DOHH2 (cell line): ENCODE measurements around the gene STIP1.

ENCODE experiments used
- H3F3A ChIP-seq: fragments of 200-600 bp; sonication (generic), shearing (Covaris generic); 2 replicates; pipeline ENCODE4 v1.6.0; 2016; ENCODE audit warnings: antibody characterized with exemption, mild to moderate bottlenecking; ENCODE audit not compliant: control insufficient read depth, insufficient read depth
- H3K27ac ChIP-seq: fragments of 200-600 bp; sonication (generic); 2 replicates; pipeline ENCODE4 v1.5.1; 2014; ENCODE audit warnings: low read depth, mild to moderate bottlenecking, low read length, moderate library complexity
- H3K27me3 ChIP-seq: fragments of 200-600 bp; sonication (generic); 2 replicates; pipeline ENCODE4 v1.6.1; 2014; ENCODE audit warnings: mild to moderate bottlenecking, low read length, mixed read lengths; ENCODE audit not compliant: control insufficient read depth
- H3K36me3 ChIP-seq: fragments of 200-600 bp; sonication (generic); 2 replicates; pipeline ENCODE4 v1.6.1; 2014; ENCODE audit warnings: mild to moderate bottlenecking, low read length, moderate library complexity, mixed read lengths; ENCODE audit not compliant: control insufficient read depth
- H3K4me1 ChIP-seq: fragments of 200-600 bp; sonication (generic); 2 replicates; pipeline ENCODE4 v1.6.1; 2014; ENCODE audit warnings: mild to moderate bottlenecking, low read length, mixed read lengths; ENCODE audit not compliant: control insufficient read depth
- H3K4me2 ChIP-seq: fragments of 200-600 bp; sonication (generic); 2 replicates; pipeline ENCODE4 v1.6.0; 2014; ENCODE audit warnings: mild to moderate bottlenecking, low read length, moderate library complexity
- H3K4me3 ChIP-seq: fragments of 200-600 bp; sonication (generic); 2 replicates; pipeline ENCODE4 v1.5.1; 2014; ENCODE audit warnings: mild to moderate bottlenecking, low read length, mixed read lengths
- H3K79me2 ChIP-seq: fragments of 200-600 bp; sonication (generic); 2 replicates; pipeline ENCODE4 v1.6.1; 2014; ENCODE audit warnings: mild to moderate bottlenecking, low read length, mixed read lengths; ENCODE audit not compliant: control insufficient read depth
- H3K9me2 ChIP-seq: fragments of 200-600 bp; sonication (generic); replicated peaks from 2 replicates; pipeline ENCODE4 v1.6.1; 2014; ENCODE audit warnings: mild to moderate bottlenecking, low read length, mixed read lengths; ENCODE audit not compliant: control insufficient read depth
- H3K9me3 ChIP-seq: fragments of 200-600 bp; sonication (generic); 2 replicates; pipeline ENCODE4 v1.6.1; 2014; ENCODE audit warnings: antibody characterized with exemption, low read length, mixed read lengths; ENCODE audit not compliant: control insufficient read depth, insufficient read depth
- H4K20me1 ChIP-seq: fragments of 200-600 bp; sonication (generic); 2 replicates; pipeline ENCODE4 v1.6.0; 2014; ENCODE audit warnings: low read depth, mild to moderate bottlenecking, antibody characterized with exemption, low read length, moderate library complexity; ENCODE audit not compliant: control insufficient read depth, insufficient read depth
- CTCF ChIP-seq: fragments of 200-600 bp; sonication (generic); IDR thresholded peaks from one replicate; pipeline ENCODE4 v1.5.1; 2014; ENCODE audit warnings: antibody characterized with exemption, mild to moderate bottlenecking, low read depth, low read length; ENCODE audit not compliant: poor library complexity, severe bottlenecking
- EZH2phosphoT487 ChIP-seq: fragments of 200-600 bp; sonication (generic); IDR thresholded peaks from 2 replicates; pipeline ENCODE4 v1.6.1; 2017; ENCODE audit warnings: borderline replicate concordance, mild to moderate bottlenecking, antibody characterized with exemption, low read length, moderate library complexity, mixed read lengths

The STIP1 gene

GRCh38 chr11:64253481-64253880 lies 67.5 kb downstream of the STIP1 start:
- Histone ChIP-seq H3F3A (peaks cover 5% of the 10 kb centered on the region; the same call in 1 of the 2 replicates), H3K27ac (no peak overlapping the region), H3K9me2 (no peaks in the 10 kb centered on the region), H3K4me3 (no peak overlapping the region), H3K79me2 (peaks cover 15% of the 10 kb centered on the region), H3K36me3 (peaks cover 22% of the 10 kb centered on the region), H3K9me3 (no peaks in the 10 kb centered on the region), H4K20me1 (peaks cover 5% of the 10 kb centered on the region; the same call in 1 of the 2 replicates), H3K27me3 (no peaks in the 10 kb centered on the region), H3K4me1 (peaks cover 29% of the 10 kb centered on the region), H3K4me2 (no peak overlapping the region)
- TF ChIP-seq CTCF = no peak
- TF ChIP-seq EZH2phosphoT487 = no peak
